GM21619 (cell line): ENCODE data around the gene AKT2.
"Not testable (repeated sequence)": the region's sequence is repeated elsewhere in the genome, so short reads cannot be mapped to it uniquely, and the experiment has no call there.

Experiments
- ATAC-seq: cut with Tn5 transposase; IDR thresholded peaks from one replicate; pipeline ENCODE4 v1.9.1; 2021; ENCODE audit not compliant: unreplicated experiment

Gene AKT2

GRCh38 chr19:40284501-40285352 is at the start of gene AKT2:
Gene AKT2 (minus strand): TSS chr19:40285345. CDS start chr19:40265267, 20,078 bp downstream.
- peak; percentile 28 for ATAC-seq

DNA sequence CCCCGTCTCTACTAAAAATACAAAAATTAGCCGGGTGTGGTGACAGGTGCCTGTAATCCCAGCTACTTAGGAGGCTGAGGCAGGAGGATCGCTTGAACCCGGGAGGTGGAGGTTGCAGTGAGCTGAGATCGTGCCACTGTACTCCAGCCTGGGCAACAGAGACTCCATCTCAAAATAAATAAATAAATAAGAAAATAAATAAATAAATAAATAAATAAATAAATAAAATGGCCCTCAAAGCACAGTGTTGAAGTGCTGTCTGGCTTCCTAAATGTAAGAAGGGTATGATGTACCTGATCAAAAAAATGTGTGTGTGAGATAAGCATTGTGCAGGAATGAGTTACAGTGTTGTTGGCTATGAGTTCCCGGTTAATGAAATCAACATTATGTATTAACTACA is 47.9 kb upstream of the AKT2 start:
- not testable (repeated sequence) for ATAC-seq

GRCh38 chr19:40332669-40333068 is 47.5 kb upstream of the AKT2 start:
- no peak for ATAC-seq

DNA sequence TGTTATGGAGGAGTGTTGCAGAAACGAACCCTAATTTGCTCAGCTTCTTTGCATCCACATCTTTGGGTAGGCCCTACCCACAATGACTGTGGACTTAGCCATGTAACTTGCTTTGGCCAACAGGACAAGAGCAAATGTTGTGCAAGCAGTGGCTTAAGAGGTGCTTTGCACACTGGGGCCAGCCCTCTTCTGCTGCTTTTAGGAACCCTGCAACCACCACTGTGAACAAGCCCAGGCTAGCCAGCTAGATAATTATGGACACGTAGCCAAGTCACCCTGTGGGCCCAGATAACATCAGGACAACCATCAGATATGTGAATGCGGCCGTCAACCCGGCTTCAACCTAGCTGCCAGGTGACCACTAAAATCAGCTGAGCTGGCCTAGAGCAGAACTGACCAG is 45.9 kb upstream of the AKT2 start:
- no peak for ATAC-seq

GRCh38 chr19:40326201-40326600 is 41.1 kb upstream of the AKT2 start:
- no peak for ATAC-seq

DNA sequence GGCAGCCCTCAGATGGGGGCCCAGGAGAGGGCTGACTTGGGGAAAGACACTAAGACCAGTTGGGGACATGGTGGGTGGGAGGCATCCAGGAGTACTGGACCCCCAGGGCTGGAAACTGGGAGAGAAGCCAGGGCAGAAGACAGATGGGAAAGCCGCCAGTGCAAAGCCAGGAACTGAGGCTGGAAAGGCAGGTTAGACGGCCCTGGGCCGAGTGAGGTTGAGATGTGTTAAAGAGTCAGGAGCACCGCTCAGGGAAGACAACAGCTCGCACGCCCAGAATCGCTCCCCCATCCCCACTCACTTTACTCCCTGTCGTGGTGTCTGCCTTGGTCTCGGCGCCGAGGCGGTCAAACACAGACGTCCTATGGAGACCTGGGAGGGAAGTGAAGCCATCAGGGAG is 38.6 kb upstream of the AKT2 start:
- no peak for ATAC-seq

GRCh38 chr19:40322951-40323615 is 37.9 kb upstream of the AKT2 start:
- no peak for ATAC-seq

- ATAC-seq: no peak
These were observed 37.1 kb upstream of the AKT2 start for GRCh38 chr19:40322271-40322610.

DNA sequence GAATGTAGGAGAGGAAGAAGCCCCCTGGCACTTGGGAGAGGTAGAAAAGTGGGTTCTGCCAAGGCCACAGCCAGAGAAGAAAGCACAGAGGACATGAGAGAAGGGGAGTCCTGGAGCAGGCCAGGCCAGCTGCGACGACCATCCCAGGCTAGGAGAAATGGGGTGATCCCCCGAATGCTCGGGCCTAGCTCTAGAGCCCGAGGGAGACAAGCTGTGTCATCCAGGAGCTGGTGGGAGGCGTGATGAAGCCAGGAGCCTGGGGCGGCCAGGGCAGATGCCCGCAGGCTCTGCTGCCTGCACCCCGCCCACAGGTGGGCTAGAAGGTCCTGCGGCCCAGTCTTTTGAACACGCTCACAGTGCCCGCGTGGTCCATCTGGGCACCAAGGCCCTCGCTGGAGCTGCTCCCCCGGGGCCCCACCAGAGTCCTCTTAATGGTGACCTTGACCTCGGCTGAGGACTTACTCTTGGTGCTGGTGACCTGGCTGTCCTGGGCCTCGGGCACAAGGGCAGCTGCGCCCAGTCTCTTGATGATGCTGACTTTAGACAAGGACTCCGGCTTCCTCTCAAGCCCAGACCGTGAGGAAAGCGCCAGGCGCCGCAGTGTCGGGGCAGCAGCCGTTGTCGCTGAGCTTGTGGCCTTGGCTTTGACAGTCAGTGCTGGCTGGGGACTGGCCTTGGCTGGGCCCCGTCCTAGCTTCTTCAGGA is 36.6 kb upstream of the AKT2 start:
- ATAC-seq: no peak

DNA sequence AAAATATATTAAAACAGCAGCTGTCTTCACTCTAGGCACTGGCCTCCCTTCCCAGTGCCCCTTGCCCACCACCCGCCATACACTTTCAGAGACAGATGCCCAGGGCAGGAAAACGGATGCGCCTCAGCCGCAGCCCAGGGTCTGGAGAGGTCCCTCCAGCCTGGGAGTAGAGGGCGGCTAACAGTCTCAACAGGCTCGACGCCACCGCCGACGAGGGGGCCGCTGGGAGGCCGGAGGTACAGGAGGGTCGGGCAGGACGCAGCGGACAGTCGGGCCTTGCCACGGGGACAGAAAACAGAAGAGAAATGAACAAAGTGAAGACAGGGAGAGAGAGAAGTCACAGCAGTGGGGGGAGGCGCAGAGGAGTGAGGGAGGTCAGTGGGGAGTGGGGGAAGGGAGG is 35.9 kb upstream of the AKT2 start:
- no peak for ATAC-seq

DNA sequence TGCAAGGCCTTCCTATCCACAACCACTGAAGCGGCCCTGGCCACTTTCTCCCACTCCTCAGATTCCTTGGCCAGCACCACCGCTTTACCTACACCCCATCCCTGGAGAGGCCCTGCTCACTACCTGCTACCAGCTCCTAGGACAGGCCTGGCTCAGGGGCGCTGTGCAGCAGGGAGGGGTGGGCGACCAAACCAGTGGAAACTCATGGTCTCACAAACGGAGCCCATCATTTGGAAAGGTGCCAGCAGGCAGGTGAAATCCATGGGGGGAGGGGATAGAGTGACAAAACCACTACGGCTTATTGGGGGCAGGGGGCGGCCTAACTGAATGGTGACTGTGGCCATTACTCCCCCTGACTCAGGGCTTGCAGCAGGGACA is 35.4 kb upstream of the AKT2 start:
- no peak for ATAC-seq

- no peak for ATAC-seq
These were observed 32.2 kb upstream of the AKT2 start for GRCh38 chr19:40317338-40317737.

DNA sequence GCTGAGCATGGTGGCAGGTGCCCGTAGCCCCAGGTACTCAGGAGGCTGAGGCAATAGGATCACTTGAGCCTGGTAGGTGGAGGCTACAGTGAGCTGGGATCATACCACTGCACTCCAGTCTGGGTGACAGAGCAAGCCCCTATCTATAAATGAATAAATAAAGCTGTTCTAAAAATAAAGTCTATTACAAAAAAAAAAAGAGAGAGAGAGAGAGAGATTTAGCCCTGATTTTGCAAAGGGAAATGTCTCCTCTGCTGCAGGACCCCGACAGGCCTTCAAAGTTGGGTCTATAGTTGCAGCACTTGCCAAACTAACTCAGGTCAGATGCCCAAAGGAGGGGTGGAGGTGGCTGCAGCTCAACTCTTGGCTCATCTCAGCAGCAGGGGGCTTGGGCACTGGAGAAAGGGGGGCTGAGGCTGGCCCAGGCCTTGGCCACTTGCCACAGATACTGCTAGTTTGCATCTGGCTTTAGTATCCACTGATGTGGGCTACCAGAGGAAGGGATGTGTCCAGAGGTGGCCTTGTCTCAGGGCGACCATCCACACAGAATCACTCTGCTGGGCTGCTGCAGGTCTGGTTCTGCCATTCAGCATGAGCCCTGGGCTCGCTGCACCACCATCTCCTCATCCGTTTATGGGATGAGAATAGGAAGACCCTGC is 30.8 kb upstream of the AKT2 start:
- ATAC-seq: no peak

- no peak for ATAC-seq
These were observed 29.5 kb upstream of the AKT2 start for GRCh38 chr19:40314656-40315055.

DNA sequence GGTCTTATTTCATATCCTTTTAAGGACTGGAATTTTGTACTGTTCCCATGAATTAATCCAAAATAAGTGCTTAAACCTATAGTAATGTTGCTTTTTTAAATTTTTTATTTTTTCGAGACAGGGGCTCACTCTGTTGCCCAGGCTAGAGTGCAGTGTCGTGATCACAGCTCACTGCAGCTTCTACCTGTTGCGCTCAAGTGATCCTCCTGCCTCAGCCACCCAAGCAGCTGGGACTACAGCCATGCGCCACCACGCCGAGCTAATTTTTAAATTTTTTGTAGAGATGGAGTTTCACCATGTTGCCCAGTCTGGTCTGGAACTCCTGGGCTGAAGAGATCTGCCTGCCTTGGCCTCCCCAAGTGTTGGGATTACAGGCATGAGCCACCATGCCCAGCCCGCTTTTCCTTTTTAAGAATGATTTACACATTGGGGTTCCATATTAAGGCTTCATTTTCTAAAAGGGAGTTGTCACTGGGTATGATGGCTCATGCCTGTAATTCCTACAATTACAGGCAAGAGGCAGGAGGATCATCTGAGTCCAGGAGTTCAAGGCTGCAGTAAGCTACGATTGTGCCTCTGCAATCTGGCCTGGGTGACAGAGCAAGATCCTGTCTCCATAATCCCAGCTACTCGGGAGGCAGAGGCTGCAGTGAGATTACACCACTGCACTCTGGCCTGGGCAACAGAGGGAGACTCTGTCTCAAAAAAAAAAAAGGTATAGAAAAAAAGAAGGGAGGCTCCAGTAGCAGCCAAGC is 28.3 kb upstream of the AKT2 start:
- ATAC-seq: no peak

DNA sequence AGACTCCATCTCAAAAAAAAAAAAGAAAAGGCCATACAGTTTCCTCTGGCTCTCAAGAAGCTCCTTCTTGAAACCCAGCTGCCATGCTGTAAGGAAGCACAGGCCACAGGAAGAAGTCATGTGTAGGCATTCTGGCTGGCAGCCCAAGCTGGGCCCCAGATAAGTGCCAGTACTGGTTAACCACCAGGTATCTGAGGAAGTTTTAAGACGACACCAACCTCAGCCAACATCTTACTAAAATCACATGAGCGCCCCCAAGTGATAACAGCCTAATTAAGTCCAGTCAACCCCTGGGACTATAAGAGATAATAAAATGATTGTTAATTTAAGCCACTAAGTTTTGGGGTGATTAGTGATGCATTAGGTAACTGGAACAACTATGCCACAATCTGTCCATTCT is 27.4 kb upstream of the AKT2 start:
- ATAC-seq: no peak

DNA sequence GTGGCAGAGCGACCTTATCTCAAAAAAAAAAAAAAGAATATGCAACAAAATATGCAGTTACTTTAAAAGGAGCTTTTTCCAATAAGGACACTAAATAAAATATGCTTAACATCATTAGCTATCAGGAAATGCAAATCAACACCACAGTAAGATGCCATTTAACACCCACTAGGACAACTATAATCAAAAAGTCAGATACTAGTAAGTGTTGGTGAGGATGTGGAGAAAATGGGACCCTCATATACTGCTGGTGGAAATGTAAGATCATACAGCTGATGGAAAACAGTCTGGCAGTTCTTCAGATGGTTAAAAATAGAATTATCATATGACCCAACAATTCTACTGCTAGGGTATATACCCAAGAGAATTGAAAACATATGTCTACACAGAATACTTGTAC is 24.5 kb upstream of the AKT2 start:
- ATAC-seq: no peak

- no peak for ATAC-seq
These were observed 20.3 kb upstream of the AKT2 start for GRCh38 chr19:40305403-40305802.

- ATAC-seq: no peak
These were observed 19.2 kb upstream of the AKT2 start for GRCh38 chr19:40304306-40304705.

- ATAC-seq: no peak
These were observed 18.6 kb upstream of the AKT2 start for GRCh38 chr19:40303765-40304164.
